Breast epithelium (tissue), 3 donors: ENCODE data around the gene GLCE.

Experiments used
- CTCF ChIP-seq, 3 donors: fragments of 450-650 bp; IDR thresholded peaks; one replicate each; pipeline ENCODE4 v1.5.1; 2016 to 2017; ENCODE audit warnings: antibody characterized with exemption in 3 of 3, mild to moderate bottlenecking in 3 of 3, moderate library complexity in 3 of 3
- POLR2A ChIP-seq: fragments of 450-650 bp; IDR thresholded peaks from one replicate; pipeline ENCODE4 v1.6.1; 2016; ENCODE audit warnings: antibody characterized with exemption, mild to moderate bottlenecking, moderate library complexity
- POLR2AphosphoS5 ChIP-seq, 3 donors: sonication (generic); formaldehyde crosslinking; IDR thresholded peaks; one replicate each; pipeline ENCODE4 v1.6.1; 2017; ENCODE audit warnings: antibody characterized with exemption in 3 of 3

GRCh38 chr15:69305204-69305931 lies 144.9 kb downstream of the GLCE start:
- TF ChIP-seq CTCF (IDR thresholded peaks at IDR 0.05) (no peak), POLR2AphosphoS5 (IDR thresholded peaks at IDR 0.05) (no peak), POLR2A (no peak)
